GM23338 (cell line): ENCODE results near the gene MAP2K1. TPM values are rescaled to one million over a fixed set of nuclear protein-coding genes. Genes with fewer than 3 reads are reported as not detected.

Experiments used
- ATAC-seq: fragments of 200-7000 bp; cut with Tn5 transposase; 3 replicates; pipeline ENCODE4 v1.9.1; 2020
- DNase-seq: peaks from one replicate; pipeline ENCODE4 v3.0.0-alpha.2; 2015; ENCODE audit warnings: low spot score
- H2AFZ ChIP-seq: fragments of 200-600 bp; sonication (generic); 2 replicates; pipeline ENCODE4 v1.8.0; 2016; ENCODE audit warnings: antibody characterized with exemption, mild to moderate bottlenecking, moderate library complexity
- H3F3A ChIP-seq: fragments of 200-600 bp; sonication (generic); replicated peaks from 2 replicates; pipeline ENCODE4 v1.8.0; 2017; ENCODE audit warnings: antibody characterized with exemption, mixed run types, low read depth
- H3K27ac ChIP-seq: fragments of 200-600 bp; sonication (generic); 2 replicates; pipeline ENCODE4 v1.6.1; 2016; ENCODE audit warnings: low read depth
- H3K27me3 ChIP-seq: fragments of 200-600 bp; sonication (generic); 2 replicates; pipeline ENCODE4 v1.8.0; 2016; ENCODE audit warnings: mild to moderate bottlenecking, mixed run types, moderate library complexity; ENCODE audit not compliant: insufficient read depth
- H3K36me3 ChIP-seq: fragments of 200-600 bp; sonication (generic); 2 replicates; pipeline ENCODE4 v1.8.0; 2016; ENCODE audit warnings: mild to moderate bottlenecking; ENCODE audit not compliant: insufficient read depth
- H3K4me1 ChIP-seq: fragments of 200-600 bp; sonication (generic); 2 replicates; pipeline ENCODE4 v1.8.0; 2016; ENCODE audit warnings: mild to moderate bottlenecking, moderate library complexity; ENCODE audit not compliant: insufficient read depth
- H3K4me2 ChIP-seq: fragments of 200-600 bp; sonication (generic); 2 replicates; pipeline ENCODE4 v1.7.1; 2017; ENCODE audit warnings: mixed run types
- H3K4me3 ChIP-seq: fragments of 200-600 bp; sonication (generic); 2 replicates; pipeline ENCODE4 v1.6.1; 2016; ENCODE audit warnings: mixed run types
- H3K79me2 ChIP-seq: fragments of 200-600 bp; sonication (generic); replicated peaks from 2 replicates; pipeline ENCODE4 v1.8.0; 2017; ENCODE audit warnings: mild to moderate bottlenecking; ENCODE audit not compliant: insufficient read depth
- H3K9me2 ChIP-seq: fragments of 200-600 bp; sonication (generic); 2 replicates; pipeline ENCODE4 v1.8.0; 2017; ENCODE audit not compliant: insufficient read depth
- H4K20me1 ChIP-seq: fragments of 200-600 bp; sonication (generic); replicated peaks from 2 replicates; pipeline ENCODE4 v1.8.0; 2017; ENCODE audit warnings: mild to moderate bottlenecking; ENCODE audit not compliant: insufficient read depth
- H3K27ac Mint-ChIP-seq: 2 replicates; pipeline ENCODE4 v1.8.0; 2020; ENCODE audit warnings: inconsistent platforms, mild to moderate bottlenecking, moderate library complexity, mixed read lengths
- H3K27me3 Mint-ChIP-seq: 3 replicates; pipeline ENCODE4 v1.8.0; 2022; ENCODE audit warnings: low read depth, mild to moderate bottlenecking, moderate library complexity, mixed read lengths, inconsistent platforms; ENCODE audit not compliant: insufficient read depth, poor library complexity
- H3K36me3 Mint-ChIP-seq: 3 replicates; pipeline ENCODE4 v1.8.0; 2021; ENCODE audit warnings: low read depth, mild to moderate bottlenecking, inconsistent platforms, moderate library complexity, mixed read lengths
- H3K4me1 Mint-ChIP-seq: 3 replicates; pipeline ENCODE4 v1.8.0; 2020; ENCODE audit warnings: mild to moderate bottlenecking, inconsistent platforms, mixed read lengths
- H3K4me3 Mint-ChIP-seq: 3 replicates; pipeline ENCODE4 v1.8.0; 2021; ENCODE audit warnings: moderate library complexity, mild to moderate bottlenecking, inconsistent platforms, mixed read lengths
- H3K9me3 Mint-ChIP-seq: 3 replicates; pipeline ENCODE4 v1.8.0; 2020; ENCODE audit warnings: moderate library complexity, mild to moderate bottlenecking, inconsistent platforms, mixed read lengths
- CREB1 ChIP-seq: fragments of 250-450 bp; sonication (Bioruptor Pico); IDR thresholded peaks from 2 replicates; pipeline ENCODE4 v1.5.0; 2020; ENCODE audit warnings: low read depth, mild to moderate bottlenecking, moderate library complexity
- ETS1 ChIP-seq: IDR thresholded peaks from 2 replicates; pipeline ENCODE4 v1.6.1; 2016; ENCODE audit warnings: antibody characterized with exemption
- EZH2 ChIP-seq: fragments of 200-600 bp; sonication (generic); IDR thresholded peaks from one replicate; pipeline ENCODE4 v1.8.0; 2017; ENCODE audit warnings: antibody characterized with exemption, mild to moderate bottlenecking, low read depth; ENCODE audit not compliant: unreplicated experiment
- EZH2phosphoT487 ChIP-seq: fragments of 200-600 bp; sonication (generic); IDR thresholded peaks from one replicate; pipeline ENCODE4 v1.8.1; 2018; ENCODE audit warnings: antibody characterized with exemption; ENCODE audit not compliant: unreplicated experiment
- JUNB ChIP-seq: IDR thresholded peaks from one replicate; pipeline ENCODE4 v1.6.1; 2016; ENCODE audit warnings: antibody characterized with exemption; ENCODE audit not compliant: unreplicated experiment
- NANOG ChIP-seq: IDR thresholded peaks from 2 replicates; pipeline ENCODE4 v1.6.1; 2016; ENCODE audit warnings: antibody characterized with exemption, borderline replicate concordance
- POLR2AphosphoS5 ChIP-seq: IDR thresholded peaks from 2 replicates; pipeline ENCODE4 v1.6.1; 2016; ENCODE audit warnings: antibody characterized with exemption, low read depth
- ZNF114 ChIP-seq: fragments of 250-450 bp; sonication (Bioruptor Pico); IDR thresholded peaks from 2 replicates; pipeline ENCODE4 v1.5.0; 2020; ENCODE audit warnings: mild to moderate bottlenecking, moderate library complexity
- ZNF331 ChIP-seq: fragments of 250-450 bp; sonication (Bioruptor Pico); IDR thresholded peaks from 2 replicates; pipeline ENCODE4 v1.5.0; 2020; ENCODE audit warnings: low read depth, mild to moderate bottlenecking, moderate library complexity
- polyA plus RNA-seq: library from polyadenylated mRNA; unstranded; fragments of >200 nt; fragmentation: Nextera tagmentation; extraction: Ambion mirVana; gene quantifications from 2 replicates; pipeline ENCODE4 v1.2.1, GENCODE V29; 2016
- total RNA-seq: library from RNA; depleted of rRNA; stranded (reverse); fragments of >200 nt; shearing (Covaris generic); gene quantifications from 2 replicates; pipeline ENCODE4 v1.2.3, GENCODE V29; 2014
- TF ChIP-seq, protein P1 (sequence below), 2 experiments: fragments of 200-600 bp in 1 of 2; sonication (generic) in 1 of 2; conservative IDR thresholded peaks; 2 replicates each; pipeline versions ENCODE4 v1.5.1 to v1.6.1; 2016 to 2017; ENCODE audit warnings: antibody characterized with exemption in 2 of 2, low read depth in 2 of 2, mild to moderate bottlenecking in 2 of 2, moderate library complexity in 1 of 2

The MAP2K1 gene
- total and polyA plus RNA-seq, 2 experiments from 2014 or later, result 42.0 to 68.5 TPM

DNA sequence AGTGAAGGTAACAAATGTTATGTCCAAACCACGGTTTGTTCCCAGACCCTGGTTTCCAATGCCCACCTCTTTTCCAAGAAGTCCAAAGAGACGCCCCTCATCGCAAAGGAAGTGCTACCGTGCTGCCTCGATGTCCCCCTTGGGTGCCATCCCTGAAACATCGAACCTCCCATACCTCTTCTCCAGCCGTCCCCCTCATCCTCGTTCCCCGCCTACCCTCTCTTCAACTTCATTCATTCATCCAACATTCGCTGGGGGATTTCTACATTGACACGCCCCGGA is 30.7 kb upstream of the MAP2K1 start:
- peak overlapping the region; percentile 25 for H2AFZ ChIP-seq
- H3K27ac ChIP-seq, result peak overlapping the region; percentile 46; the same call in 1 of the 2 replicates
- no peak for ATAC-seq
- H3K79me2 ChIP-seq, result peaks cover 34% of the 10 kb centered on the region
- Mint-ChIP-seq H3K4me3 (peak overlapping the region; percentile 95), H3K27ac (peak overlapping the region; percentile 99), H3K27me3 (peaks cover 10% of the 10 kb centered on the region), H3K4me1 (peaks cover 5% of the 10 kb centered on the region; the same call in 2 of the 3 replicates), H3K36me3 (peaks cover 25% of the 10 kb centered on the region; the same call in 2 of the 3 replicates), H3K9me3 (no peaks in the 10 kb centered on the region; the same call in 2 of the 3 replicates)
- H4K20me1 ChIP-seq, result no peaks in the 10 kb centered on the region; the same call in 1 of the 2 replicates
- H3K4me2 ChIP-seq, result peak overlapping the region; percentile 97
- no peak for DNase-seq
- peaks cover 4% of the 10 kb centered on the region for H3F3A ChIP-seq
- H3K9me2 ChIP-seq, result no peaks in the 10 kb centered on the region
- H3K4me3 ChIP-seq, result peak overlapping the region; percentile 74
- H3K4me1 ChIP-seq, result no peaks in the 10 kb centered on the region
- no peaks in the 10 kb centered on the region for H3K27me3 ChIP-seq
- H3K36me3 ChIP-seq, result peaks cover 20% of the 10 kb centered on the region
- no peak for TF ChIP-seq CREB1 (CRISPR knock-in tag)
- no peak for TF ChIP-seq ETS1
- TF ChIP-seq ZNF331 (CRISPR knock-in tag), result no peak
- no peak for TF ChIP-seq POLR2AphosphoS5
- TF ChIP-seq EZH2phosphoT487, result no peak
- no peak for TF ChIP-seq EZH2
- TF ChIP-seq, protein P1, sequence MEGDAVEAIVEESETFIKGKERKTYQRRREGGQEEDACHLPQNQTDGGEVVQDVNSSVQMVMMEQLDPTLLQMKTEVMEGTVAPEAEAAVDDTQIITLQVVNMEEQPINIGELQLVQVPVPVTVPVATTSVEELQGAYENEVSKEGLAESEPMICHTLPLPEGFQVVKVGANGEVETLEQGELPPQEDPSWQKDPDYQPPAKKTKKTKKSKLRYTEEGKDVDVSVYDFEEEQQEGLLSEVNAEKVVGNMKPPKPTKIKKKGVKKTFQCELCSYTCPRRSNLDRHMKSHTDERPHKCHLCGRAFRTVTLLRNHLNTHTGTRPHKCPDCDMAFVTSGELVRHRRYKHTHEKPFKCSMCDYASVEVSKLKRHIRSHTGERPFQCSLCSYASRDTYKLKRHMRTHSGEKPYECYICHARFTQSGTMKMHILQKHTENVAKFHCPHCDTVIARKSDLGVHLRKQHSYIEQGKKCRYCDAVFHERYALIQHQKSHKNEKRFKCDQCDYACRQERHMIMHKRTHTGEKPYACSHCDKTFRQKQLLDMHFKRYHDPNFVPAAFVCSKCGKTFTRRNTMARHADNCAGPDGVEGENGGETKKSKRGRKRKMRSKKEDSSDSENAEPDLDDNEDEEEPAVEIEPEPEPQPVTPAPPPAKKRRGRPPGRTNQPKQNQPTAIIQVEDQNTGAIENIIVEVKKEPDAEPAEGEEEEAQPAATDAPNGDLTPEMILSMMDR (conservative IDR thresholded peaks at IDR 0.05; ENCODE audit: low read depth in 2 of 2), result no peak
- TF ChIP-seq ZNF114 (CRISPR knock-in tag), result no peak
- TF ChIP-seq JUNB, result no peak
- no peak for TF ChIP-seq NANOG

DNA sequence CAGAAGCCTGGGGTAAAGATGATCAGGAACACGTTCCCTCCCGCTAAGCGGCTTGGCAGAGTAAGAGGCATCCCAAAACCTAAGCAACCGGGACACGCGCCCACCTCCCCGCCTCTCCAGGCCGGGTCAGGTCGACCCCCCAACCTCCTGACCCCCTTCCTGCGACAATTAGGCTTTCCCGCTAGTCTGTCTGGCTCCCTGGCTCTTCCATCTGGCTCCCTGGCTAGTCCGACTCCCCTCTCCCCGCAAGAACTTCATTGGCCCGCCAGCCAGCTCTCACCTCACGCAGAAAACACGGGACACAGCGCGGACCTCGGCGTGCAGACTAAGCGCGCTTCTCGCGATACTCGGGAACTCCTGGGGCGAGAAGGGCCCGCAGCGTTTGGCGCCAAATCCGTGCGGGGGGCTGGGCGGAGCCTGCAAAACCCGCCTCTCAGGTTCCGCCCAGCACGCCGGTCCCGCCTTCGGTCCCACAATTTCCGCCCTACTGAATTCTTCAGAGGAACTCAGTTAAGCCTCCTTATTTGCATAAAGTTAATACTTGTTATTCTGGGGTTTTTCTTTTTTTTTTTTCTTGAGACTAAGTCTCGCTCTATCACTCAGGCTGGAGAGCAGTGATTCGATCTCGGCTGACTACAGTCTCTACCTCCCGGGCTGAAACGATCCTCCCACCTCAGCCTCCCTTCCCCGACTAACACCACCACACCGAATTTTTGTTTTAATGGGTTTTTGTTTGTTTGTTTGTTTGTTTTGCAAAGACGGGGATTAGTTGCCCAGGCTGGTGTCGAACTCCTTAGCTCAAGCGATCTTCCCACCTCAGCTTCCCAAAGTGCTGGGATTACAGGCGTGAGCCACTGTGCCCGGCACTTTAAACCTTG is 30.1 kb upstream of the MAP2K1 start, which contains the start of gene TIPIN:
TIPIN (minus strand) TSS at position 327 of the 878 bp plus-strand sequence. CDS start 3,738 bp downstream, outside the sequence.
- Mint-ChIP-seq H3K27ac (peak within 1 kb of the TSS; percentile 99), H3K27me3 (peaks cover 10% of the 10 kb centered on the region), H3K4me3 (peak within 1 kb of the TSS; percentile 95), H3K4me1 (peaks cover 5% of the 10 kb centered on the region; the same call in 2 of the 3 replicates), H3K9me3 (no peaks in the 10 kb centered on the region; the same call in 2 of the 3 replicates), H3K36me3 (peaks cover 20% of the 10 kb centered on the region; the same call in 2 of the 3 replicates)
- H3K27me3 ChIP-seq, result no peaks in the 10 kb centered on the region
- ATAC-seq (peak; percentile 95), DNase-seq (peak; percentile 99)
- H3K79me2 ChIP-seq, result peaks cover 34% of the 10 kb centered on the region
- peak within 1 kb of the TSS; percentile 97 for H3K4me2 ChIP-seq
- no peaks in the 10 kb centered on the region for H3K4me1 ChIP-seq
- no peaks in the 10 kb centered on the region for H3K9me2 ChIP-seq
- H4K20me1 ChIP-seq, result no peaks in the 10 kb centered on the region; the same call in 1 of the 2 replicates
- H3K27ac ChIP-seq, result peak within 1 kb of the TSS; percentile 84
- peaks cover 15% of the 10 kb centered on the region for H3K36me3 ChIP-seq
- H3F3A ChIP-seq, result peaks cover 4% of the 10 kb centered on the region
- TF ChIP-seq ETS1, result peak; percentile 39; the same call in 1 of the 2 replicates
- TF ChIP-seq ZNF331 (CRISPR knock-in tag), result no peak
- peak; percentile 93 for TF ChIP-seq POLR2AphosphoS5
- TF ChIP-seq CREB1 (CRISPR knock-in tag), result peak; percentile 55
- H2AFZ ChIP-seq, result peak within 1 kb of the TSS; percentile 45
- peak within 1 kb of the TSS; percentile 74 for H3K4me3 ChIP-seq
